ENCODE results near the gene PLPP2.
"Not testable (repeated sequence)": the region's sequence is repeated elsewhere in the genome, so short reads cannot be mapped to it uniquely, and the experiment has no call there.

GRCh38 chr19:245900-246299, 45.3 kb downstream of the PLPP2 start:
- TF ChIP-seq CTCF, POLR2A (IDR thresholded peaks at IDR 0.05): not testable (repeated sequence)
